Renal cortex interstitium (tissue), 11 donors: Measurements from ENCODE around the gene VPS37B. TPM values are rescaled to one million over a fixed set of nuclear protein-coding genes. Genes with fewer than 3 reads are reported as not detected.

Source experiments
- DNase-seq, 11 donors: peaks; one replicate each; pipeline ENCODE4 v3.0.0-alpha.2; 2013; ENCODE audit warnings: low read depth in 9 of 11, low spot score in 4 of 11; ENCODE audit errors: extremely low read depth in 1 of 11
- polyA plus RNA-seq, 3 donors: library from polyadenylated mRNA; unstranded; fragments of 120-200 nt; gene quantifications; one replicate each; pipeline ENCODE4 v1.2.1, GENCODE V29; 2013; ENCODE audit not compliant: insufficient read length in 3 of 3

VPS37B gene
- polyA plus RNA-seq, 3 donors = 23.4 to 32.6 (median 26.1) TPM

- DNase-seq = no peak
These were observed 47.2 kb downstream of the VPS37B start for GRCh38 chr12:122848471-122849351.

- DNase-seq = no peak
These were observed 48.0 kb downstream of the VPS37B start for GRCh38 chr12:122847921-122848421.

GRCh38 chr12:122847516-122847836, 48.4 kb downstream of the VPS37B start:
- DNase-seq = no peak

- no peak for DNase-seq
These were observed 49.1 kb downstream of the VPS37B start for GRCh38 chr12:122846622-122847515.

GRCh38 chr12:122845865-122846621, 49.9 kb downstream of the VPS37B start:
- no peak for DNase-seq

DNA sequence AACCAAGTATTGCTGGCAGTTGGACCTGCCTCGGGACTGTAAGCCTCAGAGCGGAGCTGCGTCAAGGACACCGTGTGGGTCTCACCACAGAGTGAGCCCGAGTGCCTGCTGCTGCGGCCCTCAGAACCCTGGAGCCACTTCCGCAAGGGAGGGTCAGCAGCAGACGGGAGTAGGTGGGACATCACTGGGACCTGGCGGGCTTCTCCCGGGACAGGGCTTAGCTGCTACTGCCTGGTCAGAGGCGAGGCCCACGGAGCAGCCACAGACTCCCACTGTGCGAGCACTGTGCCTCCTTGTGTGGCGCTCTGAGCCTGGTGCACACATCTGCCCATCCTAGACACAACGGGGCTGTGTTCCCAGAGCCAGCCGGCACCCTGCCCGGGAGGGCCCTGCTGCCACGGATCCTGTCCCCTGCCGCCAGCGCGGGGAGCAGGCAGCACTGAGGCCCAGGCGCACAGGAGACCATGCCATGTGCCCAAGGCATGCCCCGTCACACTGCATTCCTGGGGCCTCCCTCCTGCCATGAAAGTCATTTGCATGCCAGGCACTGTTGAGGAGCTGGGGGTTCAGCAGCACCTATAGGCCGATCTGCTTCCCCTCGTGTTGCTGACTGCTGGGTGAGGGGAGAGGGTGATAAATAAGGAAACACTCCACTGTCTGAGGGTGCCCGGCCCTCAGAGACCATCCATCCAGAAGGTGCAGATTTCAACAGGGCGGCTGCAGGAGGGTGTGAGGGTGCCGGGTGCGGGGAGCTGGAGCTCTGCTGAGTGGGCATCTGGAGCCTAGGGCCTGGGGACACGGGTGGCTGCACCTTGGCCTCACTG, 50.7 kb downstream of the VPS37B start:
- no peak for DNase-seq

DNA sequence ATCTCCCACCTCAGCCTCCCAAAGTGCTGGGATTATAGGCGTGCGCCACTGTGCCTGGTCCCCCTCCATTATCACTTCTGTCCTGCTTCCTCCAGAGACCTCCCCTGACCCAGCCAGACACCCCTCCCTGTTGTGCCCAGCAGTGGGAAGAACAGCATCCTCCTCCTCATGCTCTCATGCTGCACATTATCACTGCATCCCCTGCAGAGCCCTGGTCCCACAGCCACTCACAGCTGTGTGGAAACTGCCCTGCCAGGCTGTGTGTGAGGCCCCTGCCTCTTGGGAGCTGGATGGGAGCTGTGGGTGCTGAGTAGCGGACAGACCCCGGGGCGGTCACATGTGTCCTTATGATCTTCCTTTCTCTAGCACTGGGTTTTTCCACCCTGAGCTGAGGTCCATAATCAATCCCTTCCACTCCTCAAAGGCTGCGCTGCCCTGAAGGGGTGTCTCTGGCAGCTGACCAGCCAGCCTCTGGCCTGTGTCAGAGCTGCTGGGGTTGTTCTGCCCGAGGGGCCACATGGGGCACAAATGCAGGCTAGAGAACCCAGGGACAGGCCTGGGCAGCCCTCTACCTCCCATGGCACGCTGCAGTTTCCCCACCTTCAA, 51.5 kb downstream of the VPS37B start:
- no peak for DNase-seq

GRCh38 chr12:122843455-122843854, 52.5 kb downstream of the VPS37B start:
- no peak for DNase-seq

DNA sequence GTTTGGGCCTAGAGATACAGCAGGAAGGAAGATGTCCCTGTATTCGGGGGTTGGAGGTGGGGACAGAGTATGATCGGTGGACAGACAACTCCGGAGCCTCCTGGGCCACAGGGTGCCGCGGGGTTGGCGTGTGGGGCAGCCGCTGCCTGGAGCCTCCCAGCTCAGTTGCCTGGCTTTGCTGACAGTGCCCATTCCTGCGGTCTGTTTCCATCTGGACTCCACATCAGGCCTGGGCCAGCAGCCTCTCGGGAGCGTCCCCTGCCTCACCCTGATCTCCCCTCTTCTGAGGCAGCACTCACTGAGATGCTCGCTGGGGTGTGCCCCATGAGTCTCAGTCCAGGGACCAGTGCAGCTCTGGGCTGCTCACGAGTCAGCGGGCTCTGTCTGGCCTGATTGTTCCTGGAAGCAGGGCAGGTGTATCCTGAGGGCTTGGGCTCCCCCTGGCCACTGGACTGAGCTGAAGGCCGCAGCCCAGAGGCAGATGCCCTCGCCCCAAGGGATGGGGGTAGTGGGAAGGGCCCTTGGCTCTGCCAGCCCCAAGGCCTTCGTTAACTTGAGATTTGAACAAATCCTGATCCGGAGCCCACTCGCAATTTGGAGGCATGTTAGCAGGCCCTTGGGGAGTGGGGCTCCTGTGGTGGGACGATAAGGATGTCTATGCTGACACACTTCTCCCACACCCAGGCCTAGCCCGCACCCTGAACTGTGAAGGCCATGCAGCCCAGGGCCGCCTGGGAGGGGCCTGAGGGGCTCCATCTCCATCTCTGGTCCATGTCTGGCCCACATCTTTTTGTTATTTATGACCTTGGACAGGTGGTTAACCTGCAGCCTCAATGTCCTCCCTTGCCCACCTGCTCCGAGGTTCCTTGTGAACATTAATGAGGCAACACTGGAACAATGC, 53.2 kb downstream of the VPS37B start:
- no peak for DNase-seq

DNA sequence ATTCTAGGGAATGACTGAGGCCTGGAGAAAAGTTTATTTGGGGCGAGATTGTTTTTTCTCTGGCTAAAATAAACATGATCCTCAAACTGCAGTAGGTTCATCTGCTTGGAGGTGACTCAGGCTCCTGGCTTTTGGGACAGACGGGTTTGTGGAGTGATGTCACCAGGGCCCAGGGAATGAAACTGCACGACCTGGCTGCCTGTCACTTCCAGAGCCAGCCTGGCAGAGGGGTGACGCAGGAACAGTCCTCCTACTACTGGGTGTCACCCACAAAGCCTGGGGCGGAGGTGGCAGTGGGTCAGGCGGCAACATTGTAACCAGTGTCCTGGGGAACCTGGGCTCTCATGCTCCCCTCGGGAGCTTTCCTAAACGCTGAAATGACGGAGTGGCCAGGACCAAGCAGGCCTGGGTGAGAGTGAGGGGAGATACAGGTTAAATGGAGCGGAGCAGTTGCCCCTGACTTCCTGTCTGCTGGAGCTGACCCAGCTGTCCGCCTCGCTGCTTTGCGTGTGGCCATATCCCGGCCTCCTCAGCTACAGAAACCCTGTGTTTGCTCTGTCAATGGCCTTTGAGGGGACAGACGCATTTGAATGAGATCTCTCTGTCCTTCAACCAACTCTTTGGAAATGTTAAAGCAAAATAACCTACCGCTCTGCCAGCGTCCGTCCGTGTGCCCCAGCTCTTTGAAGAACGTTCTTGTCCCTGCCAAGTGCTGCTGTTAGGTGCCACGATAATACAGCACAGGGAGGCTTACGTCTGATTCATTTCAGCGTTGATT, 54.2 kb downstream of the VPS37B start:
- peak in 5 of 11 donors; percentile 50 to 70 (median 57) for DNase-seq

- no peak for DNase-seq
These were observed 55.1 kb downstream of the VPS37B start for GRCh38 chr12:122840580-122841513.

- DNase-seq = no peak
These were observed 55.9 kb downstream of the VPS37B start for GRCh38 chr12:122839907-122840554.

- DNase-seq = no peak
These were observed 57.1 kb downstream of the VPS37B start for GRCh38 chr12:122838841-122839240.

- peak in 1 of 11 donors; percentile 43 for DNase-seq
These were observed 58.3 kb downstream of the VPS37B start for GRCh38 chr12:122837306-122838265.
